ENCODE data around the gene RGS14.

- TF ChIP-seq CTCF (IDR thresholded peaks at IDR 0.05 in 2 of 3, conservative IDR thresholded peaks at IDR 0.05 in 1 of 3; ENCODE audit: borderline replicate concordance in 1 of 3, insufficient read depth in 1 of 3, low read depth in 2 of 3, low read length in 2 of 3): no peak
- TF ChIP-seq RAD21 (IDR thresholded peaks at IDR 0.05; ENCODE audit: low read depth): no peak
- TF ChIP-seq POLR2AphosphoS5 (IDR thresholded peaks at IDR 0.05; ENCODE audit: low read depth, low read length): no peak
- TF ChIP-seq ZNF274 (IDR thresholded peaks at IDR 0.05; ENCODE audit: low read depth, low read length): no peak
- TF ChIP-seq MAX (IDR thresholded peaks at IDR 0.05): no peak
- TF ChIP-seq ZBTB33 (IDR thresholded peaks at IDR 0.05; ENCODE audit: extremely low read depth, insufficient replicate concordance, low read length): no peak
- TF ChIP-seq ELF1 (IDR thresholded peaks at IDR 0.05; ENCODE audit: borderline replicate concordance, low read depth): no peak
- TF ChIP-seq EZH2 (IDR thresholded peaks at IDR 0.05): no peak
- no peak for TF ChIP-seq POLR2A (IDR thresholded peaks at IDR 0.05; ENCODE audit: borderline replicate concordance, extremely low read depth, insufficient read depth, insufficient read length)
- TF ChIP-seq REST (IDR thresholded peaks at IDR 0.05; ENCODE audit: low read depth): no peak
- TF ChIP-seq EZH2phosphoT487 (IDR thresholded peaks at IDR 0.05; ENCODE audit: borderline replicate concordance): no peak
- no peak for TF ChIP-seq YY1 (IDR thresholded peaks at IDR 0.05; ENCODE audit: extremely low read depth, insufficient replicate concordance, low read depth, low read length)
- no peak for TF ChIP-seq CBX3 (IDR thresholded peaks at IDR 0.05; ENCODE audit: low read depth)
Measured at GRCh38 chr5:177367323-177367848, 9.7 kb downstream of the RGS14 start.

Data from HCT116 (cell line).